Skin of body (tissue), 2 donors: ENCODE results near the gene SLITRK1. TPM values are rescaled to one million over a fixed set of nuclear protein-coding genes. Genes with fewer than 3 reads are reported as not detected.

Experiments
- DNase-seq: peaks from one replicate; lab custom pipeline; 2025; lab: John Stamatoyannopoulos, UW
- total RNA-seq: library from RNA; depleted of rRNA; stranded (reverse); fragments of >200 nt; gene quantifications from one replicate; pipeline ENCODE4 v1.2.3, GENCODE V29; 2014

SLITRK1 gene
- total RNA-seq, 1 donor from 2014 or later: 0.30 TPM

- no peak for DNase-seq
These were observed 16.8 kb downstream of the SLITRK1 start for GRCh38 chr13:83865161-83866137.

- DNase-seq: no peak
These were observed 28.5 kb downstream of the SLITRK1 start for GRCh38 chr13:83853771-83854170.

- DNase-seq: no peak
These were observed 37.2 kb downstream of the SLITRK1 start for GRCh38 chr13:83845106-83845505.

GRCh38 chr13:83839146-83839545 lies 43.1 kb downstream of the SLITRK1 start:
- no peak for DNase-seq

- no peak for DNase-seq
These were observed 50.5 kb downstream of the SLITRK1 start for GRCh38 chr13:83831796-83832195.

- no peak for DNase-seq
These were observed 52.5 kb downstream of the SLITRK1 start for GRCh38 chr13:83829810-83830209.

- no peak for DNase-seq
These were observed 54.9 kb downstream of the SLITRK1 start for GRCh38 chr13:83827338-83827737.
